ENCODE results near the gene KDM4F.

Gene KDM4F

DNA sequence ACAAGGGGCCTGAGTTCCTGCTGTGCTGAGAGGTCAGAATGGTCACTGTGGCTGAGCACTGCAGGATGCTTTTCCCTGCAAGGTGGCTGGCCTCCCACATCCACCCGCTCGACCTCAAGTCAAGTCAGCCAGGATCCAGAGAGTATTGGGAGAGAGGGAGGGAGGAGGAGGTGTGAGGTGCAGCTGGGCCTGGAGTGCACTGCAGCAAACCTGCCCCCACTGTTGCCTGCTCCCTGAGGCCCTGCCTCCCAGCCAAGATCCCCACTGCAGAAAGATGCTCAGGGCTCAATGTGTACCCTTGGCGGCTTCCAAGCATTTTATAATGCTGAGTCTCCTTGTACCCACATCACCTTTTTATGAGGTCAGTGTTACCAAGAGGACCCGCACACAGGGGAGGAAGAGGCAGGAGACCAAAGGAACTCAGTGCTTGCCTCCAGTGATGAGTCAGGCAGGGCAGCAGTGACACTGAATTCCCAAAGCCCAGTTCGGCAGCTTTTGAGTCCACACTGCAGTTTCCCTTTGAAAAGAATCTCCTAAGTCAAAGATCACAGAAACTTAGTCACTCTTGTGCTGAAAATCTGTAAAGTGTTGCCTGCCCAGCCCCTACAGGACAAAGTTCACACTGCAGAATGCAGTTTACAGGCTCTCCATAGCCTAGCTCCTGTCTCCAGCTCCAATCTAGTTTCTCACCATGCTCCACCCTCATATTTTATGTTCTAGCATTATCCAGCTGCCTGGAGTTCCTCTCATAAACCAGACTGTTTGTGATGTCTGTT is 43.5 kb downstream of the KDM4F start:
- DNase-seq, result peak; percentile 44 to 51

DNA sequence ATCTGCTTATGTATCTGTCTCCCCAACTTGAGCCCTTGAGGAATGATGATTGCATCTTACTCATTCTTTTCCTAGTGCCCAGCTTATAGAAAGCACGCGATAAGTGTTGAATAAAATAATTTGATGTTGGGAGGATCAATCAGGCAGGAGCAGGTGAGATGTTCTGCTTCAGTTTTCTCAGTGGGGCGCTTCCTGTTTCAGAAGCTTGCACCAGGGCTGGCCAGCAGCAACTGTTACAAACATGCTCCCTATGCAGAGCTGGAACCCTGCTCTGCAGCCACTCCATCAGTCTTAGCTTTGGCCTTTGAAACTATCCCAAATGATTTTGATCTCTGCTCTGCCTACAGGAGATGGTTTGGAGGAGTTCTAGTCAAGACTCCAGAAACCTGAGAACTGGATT is 44.3 kb downstream of the KDM4F start:
- DNase-seq, result no peak

DNA sequence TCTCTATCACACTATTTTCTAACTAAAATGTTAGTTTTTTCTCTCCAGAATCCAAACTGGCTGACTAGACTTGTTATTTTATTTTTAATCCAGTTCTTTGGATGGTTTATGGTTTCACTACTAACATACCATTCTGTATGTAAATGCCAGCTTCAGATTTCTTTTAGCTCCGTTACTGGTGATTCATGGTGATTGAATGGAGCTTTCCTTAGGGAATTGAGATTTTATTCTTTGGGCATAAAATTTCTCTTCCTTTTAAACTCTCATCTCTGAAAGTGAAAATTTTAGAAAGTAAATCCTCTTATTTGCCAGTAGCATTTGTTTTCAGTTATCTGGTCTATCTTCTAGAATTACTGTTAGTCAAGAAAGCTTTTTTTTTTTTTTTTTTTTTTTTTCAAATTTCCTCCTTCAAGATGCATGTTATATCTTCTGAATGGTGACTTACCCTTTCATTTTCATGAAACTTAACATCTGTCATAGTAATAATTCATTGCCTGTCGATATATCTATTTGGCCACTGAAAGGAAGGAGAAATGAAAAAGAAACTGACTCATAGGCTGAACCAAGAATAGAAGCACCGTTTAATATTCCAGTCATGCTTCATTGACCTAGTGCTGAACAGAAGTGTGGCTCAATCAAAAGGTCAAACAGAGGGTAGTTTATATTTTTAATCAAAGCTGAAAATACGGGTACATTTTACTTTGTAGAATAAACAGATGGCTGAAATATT is 46.8 kb downstream of the KDM4F start:
- DNase-seq, result no peak

DNA sequence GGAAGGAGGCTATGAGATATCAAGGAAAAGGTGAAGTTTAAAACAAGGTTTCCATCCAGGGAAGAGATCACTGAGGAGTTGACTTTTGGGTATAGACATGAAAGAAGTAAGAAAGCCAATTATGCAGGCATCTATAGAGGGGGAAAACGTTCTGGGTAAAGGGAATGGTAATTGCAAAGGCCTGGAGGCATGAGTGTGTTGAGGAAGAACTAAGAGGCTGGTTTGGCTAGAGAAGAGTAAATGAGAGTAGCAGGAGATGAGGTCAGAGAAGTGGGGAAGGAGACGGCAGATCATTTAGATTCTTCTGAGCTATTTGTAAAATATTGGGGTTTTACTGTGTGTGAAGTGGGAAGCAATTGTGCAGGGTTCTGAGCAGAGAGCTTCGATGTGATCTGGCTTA is 48.0 kb downstream of the KDM4F start:
- DNase-seq, result no peak

DNA sequence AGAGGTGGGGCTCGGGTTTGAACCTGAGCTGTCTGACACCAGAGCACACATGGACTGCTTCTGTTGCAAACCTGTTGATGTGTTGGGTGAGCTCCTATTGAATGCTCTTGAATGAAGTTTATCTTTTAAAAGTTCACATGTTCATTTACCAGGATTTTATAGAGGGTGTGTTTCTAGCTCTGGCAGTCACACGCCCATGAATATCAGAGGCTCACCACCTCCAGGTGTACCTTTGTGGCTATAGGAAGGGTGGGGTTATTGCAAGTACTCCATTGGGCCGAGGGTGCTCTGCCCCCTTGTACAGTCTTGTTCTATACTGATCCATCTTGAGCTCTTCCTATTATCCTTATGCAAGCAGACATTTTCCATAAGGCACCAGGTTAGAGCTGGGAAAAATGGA is 49.6 kb downstream of the KDM4F start:
- no peak for DNase-seq

DNA sequence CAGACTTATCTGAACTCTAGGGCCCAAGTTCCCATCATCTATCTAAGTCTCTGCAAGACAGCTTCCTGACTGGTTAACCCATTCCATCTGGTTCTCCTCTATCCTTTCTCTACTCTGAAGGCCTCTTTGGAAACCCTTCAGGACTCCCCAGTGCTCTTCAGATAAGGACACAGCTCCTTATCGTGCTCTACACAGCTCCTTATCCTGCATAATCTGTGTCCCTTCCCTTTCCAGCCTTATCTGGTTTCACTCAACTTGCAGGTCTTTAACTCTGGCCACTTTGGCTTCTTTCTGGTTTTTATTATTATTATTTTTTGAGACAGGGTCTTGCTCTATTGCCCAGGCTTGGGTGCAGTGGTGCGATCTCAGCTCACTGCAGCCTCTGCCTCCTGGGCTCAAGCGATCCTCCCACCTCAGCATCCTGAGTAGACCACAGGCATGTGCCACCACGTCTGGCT is 51.0 kb downstream of the KDM4F start:
- no peak for DNase-seq

Measured in stimulated activated CD4-positive, alpha-beta T cell treated with anti-CD3 and anti-CD28 coated beads, Interleukin-2, amount 100 ng/mL, for 24 hours (primary cell).